ENCODE results near the gene WNT7A. TPM values are rescaled to one million over a fixed set of nuclear protein-coding genes. Genes with fewer than 3 reads are reported as not detected.
A peak's percentile ranks its signal among the peaks of the same experiment; 100 is the strongest.

WNT7A gene
- total RNA-seq, 1 donor from 2014 or later = 10.3 TPM

DNA sequence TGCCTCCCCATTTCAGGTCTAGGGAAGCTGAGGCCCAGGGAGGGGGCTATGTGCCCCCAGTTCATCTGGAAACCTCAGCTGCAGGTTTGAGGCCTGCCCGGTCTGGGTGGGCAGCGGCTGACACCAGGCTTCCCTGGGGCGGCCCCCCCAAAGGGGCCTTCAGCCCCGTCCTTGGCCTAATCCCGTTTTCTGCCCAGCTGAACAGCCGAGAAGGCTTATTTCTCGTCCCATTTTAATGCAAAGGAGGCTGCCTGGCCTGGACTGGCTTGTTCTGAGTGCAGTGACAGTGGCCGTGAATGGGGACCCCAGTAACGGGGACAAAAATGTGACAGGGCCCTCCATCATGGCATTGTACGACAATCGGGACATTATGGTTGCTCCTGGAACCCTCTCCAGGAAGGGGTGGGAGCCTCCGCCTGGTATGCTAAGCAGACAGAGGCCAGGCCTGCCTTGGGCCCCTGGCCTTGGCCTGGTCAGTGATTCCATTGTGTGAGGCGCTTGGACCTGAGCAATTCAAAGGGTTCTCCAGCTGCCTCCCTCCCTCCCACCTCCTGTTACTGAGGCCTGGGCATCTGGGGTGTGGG lies 93.9 kb downstream of the WNT7A start:
- DNase-seq (ENCODE audit: low read depth) = no peak
- TF ChIP-seq, protein P1, sequence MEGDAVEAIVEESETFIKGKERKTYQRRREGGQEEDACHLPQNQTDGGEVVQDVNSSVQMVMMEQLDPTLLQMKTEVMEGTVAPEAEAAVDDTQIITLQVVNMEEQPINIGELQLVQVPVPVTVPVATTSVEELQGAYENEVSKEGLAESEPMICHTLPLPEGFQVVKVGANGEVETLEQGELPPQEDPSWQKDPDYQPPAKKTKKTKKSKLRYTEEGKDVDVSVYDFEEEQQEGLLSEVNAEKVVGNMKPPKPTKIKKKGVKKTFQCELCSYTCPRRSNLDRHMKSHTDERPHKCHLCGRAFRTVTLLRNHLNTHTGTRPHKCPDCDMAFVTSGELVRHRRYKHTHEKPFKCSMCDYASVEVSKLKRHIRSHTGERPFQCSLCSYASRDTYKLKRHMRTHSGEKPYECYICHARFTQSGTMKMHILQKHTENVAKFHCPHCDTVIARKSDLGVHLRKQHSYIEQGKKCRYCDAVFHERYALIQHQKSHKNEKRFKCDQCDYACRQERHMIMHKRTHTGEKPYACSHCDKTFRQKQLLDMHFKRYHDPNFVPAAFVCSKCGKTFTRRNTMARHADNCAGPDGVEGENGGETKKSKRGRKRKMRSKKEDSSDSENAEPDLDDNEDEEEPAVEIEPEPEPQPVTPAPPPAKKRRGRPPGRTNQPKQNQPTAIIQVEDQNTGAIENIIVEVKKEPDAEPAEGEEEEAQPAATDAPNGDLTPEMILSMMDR (conservative IDR thresholded peaks at IDR 0.05; ENCODE audit: low read depth, low read length) = no peak
- H3K4me3 ChIP-seq (ENCODE audit: low read depth, low read length) = no peak overlapping the region

DNA sequence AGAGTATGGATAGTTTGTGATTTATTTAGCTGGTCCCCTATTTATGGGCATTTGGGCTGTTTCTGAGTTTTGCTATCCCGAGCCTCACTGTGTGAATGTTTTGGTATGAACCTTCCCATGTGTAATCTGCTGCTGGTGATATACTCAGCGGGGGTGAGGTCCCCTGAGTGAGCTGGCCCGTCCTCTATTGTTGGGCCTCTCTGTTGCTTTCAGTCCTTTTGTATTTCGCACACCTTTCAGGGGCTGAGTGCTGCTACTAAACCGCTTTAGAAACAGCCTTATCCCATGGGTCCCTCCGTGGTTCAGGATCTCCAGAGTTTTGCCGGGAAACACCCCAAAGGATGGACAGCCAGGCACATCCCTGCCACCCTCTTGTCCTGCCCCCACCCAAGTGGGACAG lies 94.5 kb downstream of the WNT7A start:
- TF ChIP-seq, protein P1 (conservative IDR thresholded peaks at IDR 0.05; ENCODE audit: low read depth, low read length) = no peak
- H3K4me3 ChIP-seq (ENCODE audit: low read depth, low read length) = no peak overlapping the region

DNA sequence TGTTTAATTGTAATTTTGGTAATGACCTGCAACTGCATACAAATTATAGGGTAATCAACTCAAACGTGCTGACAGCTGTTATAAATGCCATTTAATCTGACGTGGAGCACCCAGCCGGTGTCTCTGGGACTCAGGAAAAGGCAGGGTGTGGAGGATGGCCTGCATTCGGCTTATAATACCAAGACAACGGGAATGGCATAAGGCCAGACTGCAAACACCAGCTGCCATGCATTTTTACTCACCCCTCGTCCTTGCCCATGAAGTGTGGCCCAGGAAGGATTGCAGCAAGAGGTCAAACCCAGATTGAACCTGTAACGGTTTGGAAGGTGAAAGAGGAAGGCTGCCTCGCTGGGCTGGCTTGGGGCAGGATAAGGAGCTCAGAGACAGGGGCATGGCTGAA lies 96.4 kb downstream of the WNT7A start:
- no peak for DNase-seq (ENCODE audit: low read depth)
- no peak overlapping the region for H3K4me3 ChIP-seq (ENCODE audit: low read depth, low read length)
- TF ChIP-seq, protein P1 (conservative IDR thresholded peaks at IDR 0.05; ENCODE audit: low read depth, low read length) = no peak

More for the DNA sequence above, 94.5 kb downstream of the WNT7A start:
- DNase-seq (ENCODE audit: low read depth) = no peak

DNA sequence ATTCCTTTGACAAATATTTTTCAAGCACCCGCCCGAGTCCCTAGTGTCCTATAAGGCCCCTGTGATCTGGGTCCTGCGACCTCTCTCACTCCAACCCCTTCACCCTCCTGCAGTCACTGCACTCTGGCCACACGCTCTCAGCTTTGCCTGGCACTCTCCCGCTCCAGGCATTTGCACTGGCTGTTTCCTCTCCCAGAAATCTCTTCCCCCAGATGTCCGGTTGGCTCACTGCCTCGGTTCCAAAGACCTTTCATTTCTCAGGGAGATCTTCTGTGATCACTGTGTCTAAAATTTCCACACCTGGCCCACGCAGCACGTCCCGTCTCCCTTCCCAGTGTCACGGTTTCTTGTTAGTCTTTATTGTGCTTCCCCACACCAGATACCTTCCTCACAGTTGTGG lies 97.4 kb downstream of the WNT7A start:
- H3K4me3 ChIP-seq (ENCODE audit: low read depth, low read length) = peak overlapping the region; percentile 25
- DNase-seq (ENCODE audit: low read depth) = no peak
- TF ChIP-seq, protein P1 (conservative IDR thresholded peaks at IDR 0.05; ENCODE audit: low read depth, low read length) = no peak

DNA sequence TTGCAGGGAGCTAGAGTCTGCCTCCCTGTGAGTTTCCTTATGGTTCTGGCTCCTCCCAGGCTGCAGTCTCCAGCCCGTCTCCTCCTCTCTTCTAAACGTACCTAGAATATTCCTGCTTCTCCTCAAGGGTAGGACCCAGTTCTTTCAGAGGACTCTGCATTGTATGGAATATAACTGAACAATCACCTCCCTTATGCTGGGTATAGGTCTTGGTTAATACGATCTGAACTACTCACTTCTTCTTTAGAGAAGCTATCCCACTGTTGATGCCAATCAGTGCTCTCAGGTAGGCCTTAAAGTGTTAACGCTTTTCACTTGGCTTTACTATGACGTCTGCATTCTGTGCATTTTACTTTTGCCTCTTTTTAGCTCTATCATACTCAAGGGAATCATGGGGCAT lies 98.5 kb downstream of the WNT7A start:
- TF ChIP-seq, protein P1 (conservative IDR thresholded peaks at IDR 0.05; ENCODE audit: low read depth, low read length) = no peak
- DNase-seq (ENCODE audit: low read depth) = no peak
- no peak overlapping the region for H3K4me3 ChIP-seq (ENCODE audit: low read depth, low read length)

DNA sequence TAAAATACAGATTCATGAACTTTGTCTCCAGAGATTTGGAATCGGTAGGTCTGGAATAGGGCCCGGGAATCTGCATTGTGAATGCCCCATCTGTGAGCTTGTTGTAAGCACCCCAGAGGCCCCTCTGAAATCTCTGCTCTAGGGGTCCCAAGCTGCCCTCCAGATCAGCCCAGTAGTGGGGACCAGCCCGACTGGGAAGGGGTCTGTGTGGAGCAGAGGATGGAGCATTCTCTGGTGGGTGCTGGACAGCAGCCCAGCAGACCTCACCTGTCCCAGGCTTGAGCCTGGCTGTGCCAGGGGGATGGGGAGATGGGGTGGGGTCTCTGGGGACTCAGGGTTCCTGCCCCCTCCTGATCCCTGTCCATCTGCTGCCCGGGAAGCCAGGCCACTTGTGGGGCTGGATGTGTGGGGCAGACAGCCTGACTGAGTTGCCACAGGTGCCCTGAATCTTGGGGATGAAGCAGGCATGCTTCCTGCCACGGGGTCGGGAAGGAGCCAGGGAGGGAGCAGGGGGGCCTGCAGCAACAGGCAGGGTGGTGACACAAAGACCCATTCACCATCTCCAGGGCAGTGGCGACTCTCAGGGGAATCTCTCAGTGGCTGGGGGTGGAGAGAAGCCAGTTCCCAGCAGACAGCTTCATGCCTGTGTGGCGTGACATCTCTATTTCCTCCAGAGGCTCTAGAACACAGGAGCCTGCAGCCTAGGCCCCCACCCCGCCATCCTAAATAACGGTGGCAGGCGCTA lies 99.3 kb downstream of the WNT7A start:
- no peak for DNase-seq (ENCODE audit: low read depth)
- TF ChIP-seq, protein P1 (conservative IDR thresholded peaks at IDR 0.05; ENCODE audit: low read depth, low read length) = no peak
- no peak overlapping the region for H3K4me3 ChIP-seq (ENCODE audit: low read depth, low read length)

Measured in epithelial cell of proximal tubule (primary cell).